HG03460 (cell line): Measurements from ENCODE around the gene CUX1.

Experiments
- ATAC-seq: cut with Tn5 transposase; IDR thresholded peaks from one replicate; pipeline ENCODE4 v1.9.1; 2021; ENCODE audit not compliant: unreplicated experiment

The CUX1 gene, protein sequence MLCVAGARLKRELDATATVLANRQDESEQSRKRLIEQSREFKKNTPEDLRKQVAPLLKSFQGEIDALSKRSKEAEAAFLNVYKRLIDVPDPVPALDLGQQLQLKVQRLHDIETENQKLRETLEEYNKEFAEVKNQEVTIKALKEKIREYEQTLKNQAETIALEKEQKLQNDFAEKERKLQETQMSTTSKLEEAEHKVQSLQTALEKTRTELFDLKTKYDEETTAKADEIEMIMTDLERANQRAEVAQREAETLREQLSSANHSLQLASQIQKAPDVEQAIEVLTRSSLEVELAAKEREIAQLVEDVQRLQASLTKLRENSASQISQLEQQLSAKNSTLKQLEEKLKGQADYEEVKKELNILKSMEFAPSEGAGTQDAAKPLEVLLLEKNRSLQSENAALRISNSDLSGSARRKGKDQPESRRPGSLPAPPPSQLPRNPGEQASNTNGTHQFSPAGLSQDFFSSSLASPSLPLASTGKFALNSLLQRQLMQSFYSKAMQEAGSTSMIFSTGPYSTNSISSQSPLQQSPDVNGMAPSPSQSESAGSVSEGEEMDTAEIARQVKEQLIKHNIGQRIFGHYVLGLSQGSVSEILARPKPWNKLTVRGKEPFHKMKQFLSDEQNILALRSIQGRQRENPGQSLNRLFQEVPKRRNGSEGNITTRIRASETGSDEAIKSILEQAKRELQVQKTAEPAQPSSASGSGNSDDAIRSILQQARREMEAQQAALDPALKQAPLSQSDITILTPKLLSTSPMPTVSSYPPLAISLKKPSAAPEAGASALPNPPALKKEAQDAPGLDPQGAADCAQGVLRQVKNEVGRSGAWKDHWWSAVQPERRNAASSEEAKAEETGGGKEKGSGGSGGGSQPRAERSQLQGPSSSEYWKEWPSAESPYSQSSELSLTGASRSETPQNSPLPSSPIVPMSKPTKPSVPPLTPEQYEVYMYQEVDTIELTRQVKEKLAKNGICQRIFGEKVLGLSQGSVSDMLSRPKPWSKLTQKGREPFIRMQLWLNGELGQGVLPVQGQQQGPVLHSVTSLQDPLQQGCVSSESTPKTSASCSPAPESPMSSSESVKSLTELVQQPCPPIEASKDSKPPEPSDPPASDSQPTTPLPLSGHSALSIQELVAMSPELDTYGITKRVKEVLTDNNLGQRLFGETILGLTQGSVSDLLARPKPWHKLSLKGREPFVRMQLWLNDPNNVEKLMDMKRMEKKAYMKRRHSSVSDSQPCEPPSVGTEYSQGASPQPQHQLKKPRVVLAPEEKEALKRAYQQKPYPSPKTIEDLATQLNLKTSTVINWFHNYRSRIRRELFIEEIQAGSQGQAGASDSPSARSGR (N-terminal part only)

GRCh38 chr7:101817471-101818286 is at the start of gene CUX1:
CUX1 (plus strand) TSS chr7:101817626; CDS start chr7:101817640, 14 bp downstream.
- ATAC-seq: no peak

GRCh38 chr7:101768280-101768679 is 49.1 kb upstream of the CUX1 start:
- no peak for ATAC-seq

DNA sequence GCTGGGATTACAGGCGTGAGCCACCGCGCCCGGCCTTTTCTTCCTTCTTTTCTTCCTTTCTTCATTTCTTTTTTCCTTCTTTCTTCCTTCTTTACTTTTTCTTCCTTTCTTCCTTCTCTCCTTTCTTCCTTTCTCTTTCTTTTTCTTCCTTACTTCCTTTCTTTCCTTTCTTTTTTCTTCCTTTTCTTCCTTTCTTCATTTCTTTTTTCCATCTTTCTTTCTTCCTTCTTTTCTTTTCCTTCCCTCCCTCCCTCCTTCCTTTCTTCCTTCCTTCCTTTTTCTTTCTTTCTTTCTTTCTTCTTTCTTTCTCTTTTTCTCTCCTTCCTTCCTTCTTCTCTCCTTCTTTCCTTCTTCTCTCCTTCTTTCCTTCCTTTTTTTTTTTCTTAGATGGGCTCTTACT is 47.0 kb upstream of the CUX1 start:
- ATAC-seq: no peak

GRCh38 chr7:101772508-101773211 is 44.8 kb upstream of the CUX1 start:
- ATAC-seq: no peak

DNA sequence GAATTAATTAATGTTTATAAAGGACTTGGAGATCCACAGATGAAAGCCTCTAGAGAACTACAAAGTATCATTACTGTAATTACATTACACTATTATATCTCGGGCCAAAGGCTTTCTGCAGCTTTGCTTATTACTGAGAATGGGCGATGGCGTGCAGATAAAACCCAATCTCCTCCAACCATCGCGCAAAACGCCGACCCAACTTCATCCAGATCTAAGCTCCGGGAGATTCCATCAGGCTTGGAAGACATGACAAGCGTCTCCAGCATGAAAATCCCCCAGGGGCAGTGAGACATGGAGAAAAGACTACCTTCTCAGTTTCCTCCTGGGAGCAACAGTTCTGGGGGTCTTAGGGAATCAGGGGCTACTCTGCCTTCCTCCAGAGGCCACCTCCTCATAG is 42.2 kb upstream of the CUX1 start:
- ATAC-seq: no peak

- no peak for ATAC-seq
Observed at GRCh38 chr7:101778026-101778580, 39.3 kb upstream of the CUX1 start.

DNA sequence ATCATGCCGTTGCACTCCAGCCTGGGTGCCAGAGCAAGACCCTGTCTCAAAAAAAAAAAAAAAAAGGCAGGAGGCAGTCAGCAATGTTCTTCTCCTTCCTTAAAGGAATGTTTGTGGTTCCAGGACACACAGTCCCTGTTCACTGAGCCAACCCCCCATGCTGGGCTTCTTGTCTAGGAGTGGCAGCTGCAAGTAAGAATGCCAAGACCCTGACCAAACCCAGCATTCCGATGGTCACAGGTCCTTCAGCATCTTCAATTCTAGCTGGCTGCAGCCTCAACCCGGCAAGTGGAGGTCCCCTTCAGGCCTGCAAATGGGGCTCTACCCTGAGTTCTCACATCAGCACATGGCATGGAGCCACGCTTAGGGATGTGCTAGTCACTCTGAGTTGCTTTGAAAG is 38.2 kb upstream of the CUX1 start:
- ATAC-seq: no peak

DNA sequence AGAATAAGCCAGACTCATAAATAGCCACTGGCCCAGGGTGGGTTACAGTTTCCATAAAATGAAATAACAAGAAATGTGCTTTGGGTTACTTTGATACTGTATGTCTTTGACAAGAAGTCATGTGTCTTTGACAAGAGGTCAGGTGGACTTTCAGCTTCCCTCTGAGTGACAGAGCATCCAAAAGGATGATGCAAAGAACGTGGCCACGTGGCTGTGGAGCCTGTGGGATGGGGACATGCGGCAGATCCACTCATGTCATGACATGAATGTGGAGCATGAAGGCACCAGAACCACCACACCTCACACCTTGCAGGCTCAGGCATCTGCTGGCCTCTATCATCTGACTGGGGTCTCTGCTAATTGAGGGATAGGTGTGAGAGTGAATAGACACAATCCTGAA is 37.1 kb upstream of the CUX1 start:
- ATAC-seq: no peak

DNA sequence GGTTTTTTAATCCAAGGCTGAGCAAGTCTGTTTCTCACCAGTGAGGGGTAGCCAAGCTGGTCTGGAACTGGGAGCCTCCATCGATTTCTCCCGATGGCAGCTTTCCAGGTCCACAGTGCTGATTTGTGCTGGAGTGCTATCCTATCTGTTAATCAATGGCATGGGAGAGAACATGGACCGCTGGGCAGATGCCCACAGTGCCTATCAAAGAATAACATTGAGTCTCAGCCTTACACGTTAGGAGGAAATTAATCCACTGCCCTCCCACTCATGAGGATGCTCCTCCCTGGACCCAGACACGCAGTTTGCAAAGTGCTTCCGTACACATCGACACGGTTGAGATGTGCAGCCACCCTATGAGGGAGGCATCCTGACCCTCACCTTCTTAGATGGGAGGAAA is 36.0 kb upstream of the CUX1 start:
- no peak for ATAC-seq

DNA sequence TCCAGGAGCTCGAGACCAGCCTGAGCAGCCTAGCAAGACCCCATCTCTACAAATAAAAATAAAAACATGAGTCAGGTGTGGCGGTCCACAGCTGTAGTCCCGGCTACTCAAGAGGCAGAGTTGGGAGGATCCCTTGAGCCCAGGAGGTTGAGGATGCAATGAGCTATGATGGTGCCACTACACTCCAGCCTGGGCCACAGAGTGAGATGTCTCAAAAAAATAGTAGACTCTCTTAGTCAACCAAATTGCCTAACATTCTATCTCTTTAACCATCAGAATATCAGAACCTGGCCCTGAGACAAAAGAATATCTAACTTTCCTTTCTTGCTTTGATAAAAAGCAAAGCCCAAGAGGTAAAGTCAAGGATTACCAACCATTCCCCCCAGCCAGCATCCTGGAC is 35.0 kb upstream of the CUX1 start:
- no peak for ATAC-seq

- ATAC-seq: no peak
Observed at GRCh38 chr7:101782896-101783295, 34.5 kb upstream of the CUX1 start.

DNA sequence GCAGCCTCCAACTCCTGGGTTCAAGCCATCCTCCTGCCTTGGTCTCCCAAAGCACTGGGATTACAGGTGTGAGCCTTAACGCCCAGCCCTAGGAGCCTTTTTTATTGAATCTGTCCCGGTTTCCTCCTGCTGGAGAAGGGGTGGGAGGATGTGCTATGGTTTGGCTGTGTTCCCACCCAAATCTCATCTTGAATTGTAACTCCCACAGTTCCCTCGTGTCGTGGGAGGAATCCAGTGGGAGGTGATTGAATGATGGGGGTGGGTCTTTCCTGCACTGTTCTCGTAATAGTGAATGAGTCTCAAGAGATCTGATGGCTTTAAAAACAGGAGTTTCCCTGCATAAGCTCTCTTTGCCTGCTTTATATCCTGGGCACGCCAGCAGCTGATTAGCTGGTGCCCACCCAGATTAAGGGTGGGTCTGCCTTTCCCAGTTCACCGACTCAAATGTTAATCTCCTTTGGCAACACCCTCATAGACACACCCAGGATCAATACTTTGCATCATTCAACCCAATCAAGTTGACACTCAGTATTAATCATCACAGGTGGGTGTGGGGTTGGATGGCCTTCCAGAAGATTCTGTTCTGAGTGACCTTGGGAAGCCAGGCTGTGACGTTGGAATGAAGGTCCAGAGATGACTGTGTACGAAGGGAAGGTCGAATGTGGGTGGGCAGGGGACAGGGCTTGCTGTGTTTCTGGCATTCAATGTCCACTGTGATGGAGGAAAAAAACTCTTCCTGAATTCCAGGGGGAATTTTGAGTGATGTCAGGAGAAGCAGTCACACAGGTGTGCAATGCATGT is 33.8 kb upstream of the CUX1 start:
- ATAC-seq: no peak

- no peak for ATAC-seq
Observed at GRCh38 chr7:101784292-101785127, 32.9 kb upstream of the CUX1 start.

DNA sequence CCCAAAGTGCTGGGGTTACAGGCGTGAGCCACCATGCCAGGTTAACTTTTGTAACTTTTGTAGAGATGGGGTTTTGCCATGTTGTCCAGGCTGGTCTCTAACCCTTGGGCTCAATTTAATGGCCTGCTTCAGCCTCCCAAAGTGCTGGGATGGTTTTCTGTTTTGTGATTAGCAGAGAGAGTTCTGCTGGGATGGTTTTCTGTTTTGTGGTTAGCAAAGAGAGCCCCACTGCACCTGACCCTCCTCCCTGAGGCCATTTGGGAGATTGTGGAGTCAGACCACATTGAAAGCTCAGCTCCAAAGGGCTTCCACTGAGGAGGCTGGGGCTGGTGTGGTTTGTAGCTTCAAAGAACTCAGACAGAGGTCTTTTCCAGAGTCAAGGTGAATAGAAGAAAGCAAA is 29.6 kb upstream of the CUX1 start:
- no peak for ATAC-seq

DNA sequence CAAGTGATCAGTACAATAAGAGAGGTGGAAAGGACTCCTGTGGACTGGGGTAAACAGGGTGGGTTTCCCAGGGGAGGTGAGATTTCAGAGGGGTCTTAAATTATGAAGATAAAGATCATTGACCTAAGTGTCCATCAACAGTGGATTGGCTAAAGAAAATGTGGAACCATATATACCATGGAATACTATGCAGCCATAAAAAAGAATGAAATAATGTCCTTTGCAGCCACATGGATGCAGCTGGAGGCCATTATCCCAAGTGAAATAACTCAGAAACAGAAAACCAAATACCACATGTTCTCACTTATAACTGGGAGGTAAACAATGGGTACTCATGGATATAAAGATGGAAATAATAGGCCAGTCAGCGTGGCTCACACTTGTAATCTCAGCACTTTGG is 28.9 kb upstream of the CUX1 start:
- ATAC-seq: no peak

GRCh38 chr7:101790566-101791293 is 26.7 kb upstream of the CUX1 start:
- no peak for ATAC-seq

GRCh38 chr7:101792051-101792681 is 25.3 kb upstream of the CUX1 start:
- no peak for ATAC-seq
